Calu3 (cell line): ENCODE measurements around the gene TDRD3. TPM values are rescaled to one million over a fixed set of nuclear protein-coding genes. Genes with fewer than 3 reads are reported as not detected.

ENCODE experiments used
- BruUV-seq: library from RNA; stranded (reverse); fragments of 400-500 nt; replicated peaks from 2 replicates; lab custom pipeline; 2021; lab: Mats Ljungman, UMichigan
- CTCF ChIA-PET: fragments of 300-600 bp; sonication (Branson Sonifier 250); formaldehyde crosslinking; loops from one replicate; lab custom pipeline; 2022; ENCODE audit warnings: antibody characterized with exemption; lab: Charles Lee
- DNase-seq: peaks from one replicate; pipeline ENCODE4 v3.0.0; 2022
- H3K27ac Mint-ChIP-seq: one replicate; pipeline ENCODE4 v1.8.0; 2022; ENCODE audit warnings: mixed read lengths; ENCODE audit not compliant: unreplicated experiment
- H3K27me3 Mint-ChIP-seq: one replicate; pipeline ENCODE4 v1.8.0; 2022; ENCODE audit warnings: mixed read lengths; ENCODE audit not compliant: unreplicated experiment
- H3K36me3 Mint-ChIP-seq: one replicate; pipeline ENCODE4 v1.8.0; 2022; ENCODE audit warnings: mild to moderate bottlenecking, moderate library complexity, mixed read lengths; ENCODE audit not compliant: insufficient read depth, unreplicated experiment
- H3K4me1 Mint-ChIP-seq: one replicate; pipeline ENCODE4 v1.8.0; 2022; ENCODE audit warnings: mild to moderate bottlenecking, low read depth, mixed read lengths; ENCODE audit not compliant: unreplicated experiment
- H3K4me3 Mint-ChIP-seq: one replicate; pipeline ENCODE4 v1.8.0; 2022; ENCODE audit warnings: mild to moderate bottlenecking, low read depth, moderate library complexity, mixed read lengths; ENCODE audit not compliant: unreplicated experiment
- H3K9me3 Mint-ChIP-seq: one replicate; pipeline ENCODE4 v1.8.0; 2022; ENCODE audit warnings: low read depth, mixed read lengths; ENCODE audit not compliant: unreplicated experiment
- intact Hi-C: fragments of 100-400 bp; cut with micrococcal nuclease; formaldehyde crosslinking; loops from one replicate; pipeline ENCODE4 v1.10.0; 2022; ENCODE audit not compliant: unreplicated experiment
- total RNA-seq: library from RNA; stranded (reverse); gene quantifications from 2 replicates; pipeline ENCODE4 v1.2.3, GENCODE V29; 2022
- TF ChIP-seq, protein P1 (sequence below): fragments of 200-600 bp; IDR thresholded peaks from one replicate; pipeline ENCODE4 v1.8.0; 2022; ENCODE audit warnings: antibody characterized with exemption; ENCODE audit not compliant: unreplicated experiment

Gene TDRD3
- total RNA-seq, 1 experiment from 2014 or later, result 5.6 TPM

- Mint-ChIP-seq H3K4me3 (no peak overlapping the region), H3K36me3 (no peaks in the 10 kb centered on the region), H3K27ac (no peak overlapping the region), H3K9me3 (peaks cover 2% of the 10 kb centered on the region), H3K27me3 (peaks cover 23% of the 10 kb centered on the region), H3K4me1 (no peaks in the 10 kb centered on the region)
- TF ChIP-seq, protein P1, sequence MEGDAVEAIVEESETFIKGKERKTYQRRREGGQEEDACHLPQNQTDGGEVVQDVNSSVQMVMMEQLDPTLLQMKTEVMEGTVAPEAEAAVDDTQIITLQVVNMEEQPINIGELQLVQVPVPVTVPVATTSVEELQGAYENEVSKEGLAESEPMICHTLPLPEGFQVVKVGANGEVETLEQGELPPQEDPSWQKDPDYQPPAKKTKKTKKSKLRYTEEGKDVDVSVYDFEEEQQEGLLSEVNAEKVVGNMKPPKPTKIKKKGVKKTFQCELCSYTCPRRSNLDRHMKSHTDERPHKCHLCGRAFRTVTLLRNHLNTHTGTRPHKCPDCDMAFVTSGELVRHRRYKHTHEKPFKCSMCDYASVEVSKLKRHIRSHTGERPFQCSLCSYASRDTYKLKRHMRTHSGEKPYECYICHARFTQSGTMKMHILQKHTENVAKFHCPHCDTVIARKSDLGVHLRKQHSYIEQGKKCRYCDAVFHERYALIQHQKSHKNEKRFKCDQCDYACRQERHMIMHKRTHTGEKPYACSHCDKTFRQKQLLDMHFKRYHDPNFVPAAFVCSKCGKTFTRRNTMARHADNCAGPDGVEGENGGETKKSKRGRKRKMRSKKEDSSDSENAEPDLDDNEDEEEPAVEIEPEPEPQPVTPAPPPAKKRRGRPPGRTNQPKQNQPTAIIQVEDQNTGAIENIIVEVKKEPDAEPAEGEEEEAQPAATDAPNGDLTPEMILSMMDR, result no peak
- CTCF ChIA-PET, result no interaction called here
- no peak for DNase-seq
- no TSS peak for BruUV-seq
- intact Hi-C loops, result no loop called here
Observed at GRCh38 chr13:60351855-60352615, 45.0 kb upstream of the TDRD3 start.

DNA sequence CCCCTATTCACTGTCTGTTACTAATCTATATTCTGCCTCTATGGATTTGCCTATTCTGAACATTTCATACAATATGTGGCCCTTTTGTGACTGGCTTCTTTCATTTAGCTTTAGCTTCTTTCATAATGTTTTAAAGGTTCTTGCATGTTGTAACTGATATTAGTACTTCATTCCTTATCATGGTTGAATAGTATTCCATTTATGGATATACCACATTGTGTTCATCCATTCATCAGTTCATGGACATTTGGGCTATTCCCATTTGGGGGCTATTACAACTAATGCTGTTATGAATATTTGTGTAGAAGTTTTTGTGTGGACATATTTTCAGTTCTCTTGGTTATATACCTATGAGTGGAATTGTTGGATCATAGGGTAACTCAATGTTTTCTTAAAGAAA lies 44.4 kb upstream of the TDRD3 start:
- no peak for DNase-seq
- CTCF ChIA-PET, result no interaction called here
- intact Hi-C loops, result no loop called here
- Mint-ChIP-seq H3K27me3 (peaks cover 23% of the 10 kb centered on the region), H3K9me3 (peaks cover 2% of the 10 kb centered on the region), H3K27ac (no peak overlapping the region), H3K36me3 (no peaks in the 10 kb centered on the region), H3K4me1 (no peaks in the 10 kb centered on the region), H3K4me3 (no peak overlapping the region)
- no TSS peak for BruUV-seq
- TF ChIP-seq, protein P1, result no peak

- DNase-seq, result no peak
- H3K4me1 Mint-ChIP-seq, result no peaks in the 10 kb centered on the region
- no peak overlapping the region for H3K27ac Mint-ChIP-seq
- no TSS peak for BruUV-seq
- TF ChIP-seq, protein P1, result no peak
- H3K27me3 Mint-ChIP-seq, result no peaks in the 10 kb centered on the region
- H3K36me3 Mint-ChIP-seq, result no peaks in the 10 kb centered on the region
- intact Hi-C loops, result no loop called here
- CTCF ChIA-PET, result no interaction called here
- no peak overlapping the region for H3K4me3 Mint-ChIP-seq
- peaks cover 2% of the 10 kb centered on the region for H3K9me3 Mint-ChIP-seq
Observed at GRCh38 chr13:60355056-60355455, 42.0 kb upstream of the TDRD3 start.

GRCh38 chr13:60356970-60357369 lies 40.0 kb upstream of the TDRD3 start:
- Mint-ChIP-seq H3K9me3 (peaks cover 2% of the 10 kb centered on the region), H3K27me3 (no peaks in the 10 kb centered on the region), H3K4me3 (no peak overlapping the region), H3K36me3 (no peaks in the 10 kb centered on the region), H3K4me1 (no peaks in the 10 kb centered on the region), H3K27ac (no peak overlapping the region)
- CTCF ChIA-PET, result no interaction called here
- BruUV-seq, result no TSS peak
- intact Hi-C loops, result no loop called here
- TF ChIP-seq, protein P1, result no peak
- DNase-seq, result no peak
